RPMI8226 (cell line): ENCODE data around the gene TAL1.
"Not testable (repeated sequence)": the region's sequence is repeated elsewhere in the genome, so short reads cannot be mapped to it uniquely, and the experiment has no call there.

Source experiments
- DNase-seq: peaks from one replicate; pipeline ENCODE4 v3.0.0-alpha.2; 2015

TAL1 gene

DNA sequence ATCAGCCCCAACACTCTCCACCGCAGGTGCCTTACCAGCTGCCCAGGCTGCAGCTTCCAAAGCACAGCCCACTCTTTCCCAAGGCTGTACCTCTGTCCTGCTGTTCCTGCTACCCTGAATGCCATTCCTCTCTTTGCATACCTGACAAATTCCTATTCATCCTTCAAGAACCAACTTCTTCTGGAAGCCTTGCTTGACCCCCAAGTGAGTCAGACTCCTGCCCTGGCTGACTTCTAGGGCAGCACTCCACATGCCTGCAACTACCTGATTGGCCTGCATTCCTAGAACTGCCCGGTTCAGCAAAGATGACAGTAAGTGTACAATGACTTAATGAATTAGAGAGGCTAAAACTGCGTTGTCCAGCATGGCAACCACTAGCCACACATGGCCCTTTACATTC is 21.4 kb downstream of the TAL1 start:
- no peak for DNase-seq

DNA sequence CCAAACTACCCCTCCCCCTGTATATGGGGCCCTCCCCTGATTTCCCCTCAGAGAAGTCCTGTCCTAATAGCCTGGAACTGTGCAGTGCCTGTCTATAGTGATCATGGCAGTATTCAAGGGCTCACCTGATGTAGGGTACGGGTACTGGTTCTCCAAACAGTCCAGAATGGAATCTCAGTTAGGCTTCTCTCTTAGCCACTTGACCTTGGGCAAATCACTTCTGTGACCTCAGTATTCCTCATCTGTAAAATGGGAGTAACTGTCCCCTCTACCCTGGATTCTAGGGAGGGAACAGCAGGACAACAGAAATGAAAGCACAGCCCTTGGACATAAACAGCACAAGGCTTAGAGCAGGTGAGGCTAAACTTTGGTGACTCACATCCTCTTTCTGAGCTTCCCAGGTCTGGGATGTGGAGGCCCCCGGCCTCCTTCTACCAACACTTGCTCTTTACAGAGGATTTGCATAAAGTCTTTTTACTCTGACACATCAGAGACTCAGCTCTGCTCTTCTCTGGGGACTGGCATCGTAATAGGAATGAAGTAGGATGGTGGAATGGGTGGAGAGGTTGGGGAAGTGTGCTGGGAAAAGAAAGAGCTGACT is 22.2 kb downstream of the TAL1 start:
- DNase-seq, result peak; percentile 28

DNA sequence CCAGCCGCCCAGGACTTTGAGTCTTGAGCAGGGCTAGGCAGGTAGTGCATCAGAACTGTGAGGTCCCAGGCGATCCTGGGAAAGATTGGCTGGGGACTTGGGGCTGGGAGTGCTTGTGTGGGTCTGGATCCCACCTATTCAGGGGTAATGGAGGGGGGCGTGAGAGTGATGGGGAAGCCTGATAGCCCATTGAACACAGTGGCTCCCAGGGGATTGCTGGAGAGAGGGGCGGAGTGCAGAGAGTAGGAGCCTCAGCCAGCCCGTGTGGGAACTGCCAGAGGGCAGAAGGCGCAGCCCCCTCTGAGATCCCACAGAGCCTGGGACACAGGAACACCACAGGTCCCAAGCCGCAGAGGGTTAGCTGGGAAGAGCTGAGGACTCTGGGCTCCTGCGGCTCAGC is 22.9 kb downstream of the TAL1 start:
- DNase-seq, result no peak

DNA sequence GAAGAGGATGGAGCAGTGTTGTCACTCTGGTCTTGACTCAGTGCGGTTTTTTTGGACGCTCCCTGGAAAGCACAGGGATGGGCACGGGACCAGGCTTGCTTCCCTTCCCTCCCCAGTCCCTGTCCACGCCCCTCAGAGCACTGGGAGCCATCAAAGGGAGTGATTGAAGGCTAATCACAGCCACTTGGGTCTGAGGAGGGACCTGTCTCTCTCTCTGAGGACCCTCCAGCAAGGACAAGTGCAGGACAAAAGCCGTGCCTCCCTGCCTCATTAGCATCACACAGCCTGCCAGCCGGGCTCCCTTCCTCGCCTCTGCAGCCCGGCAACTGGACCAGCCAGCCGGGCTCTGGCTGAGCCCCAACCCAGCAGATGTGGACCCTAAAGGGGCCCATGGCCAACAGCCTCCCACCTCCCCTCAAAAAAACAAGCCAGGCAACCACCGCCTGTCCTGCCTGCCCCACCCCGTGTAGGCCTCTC is 23.6 kb downstream of the TAL1 start:
- DNase-seq, result no peak

DNA sequence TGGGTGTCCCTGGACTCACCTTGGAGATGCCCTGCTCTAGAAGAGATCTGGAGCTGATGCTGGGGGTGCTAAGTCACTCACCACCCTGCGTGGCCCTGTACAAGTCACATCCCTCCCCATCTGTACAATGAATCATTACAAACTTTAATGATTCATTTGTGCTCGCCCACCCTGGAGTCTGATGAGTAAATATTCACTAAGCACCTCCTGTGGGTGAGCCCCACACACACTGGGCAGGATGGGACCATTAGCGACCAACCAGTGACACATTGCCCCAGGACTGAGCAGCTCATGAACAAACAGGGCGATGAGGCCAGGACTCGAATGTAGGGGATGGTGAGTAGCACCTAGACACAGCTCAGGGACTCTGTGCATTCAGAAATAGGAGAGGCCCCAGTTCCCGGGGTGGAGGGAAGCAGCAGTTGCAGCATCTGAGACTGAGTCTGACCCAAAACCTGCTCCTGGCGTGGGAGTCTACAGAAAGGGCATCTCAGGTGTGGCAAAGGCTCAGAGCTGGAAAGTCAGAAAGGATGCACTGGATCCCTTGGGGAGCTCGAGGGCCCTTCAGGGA is 24.1 kb downstream of the TAL1 start:
- no peak for DNase-seq

DNA sequence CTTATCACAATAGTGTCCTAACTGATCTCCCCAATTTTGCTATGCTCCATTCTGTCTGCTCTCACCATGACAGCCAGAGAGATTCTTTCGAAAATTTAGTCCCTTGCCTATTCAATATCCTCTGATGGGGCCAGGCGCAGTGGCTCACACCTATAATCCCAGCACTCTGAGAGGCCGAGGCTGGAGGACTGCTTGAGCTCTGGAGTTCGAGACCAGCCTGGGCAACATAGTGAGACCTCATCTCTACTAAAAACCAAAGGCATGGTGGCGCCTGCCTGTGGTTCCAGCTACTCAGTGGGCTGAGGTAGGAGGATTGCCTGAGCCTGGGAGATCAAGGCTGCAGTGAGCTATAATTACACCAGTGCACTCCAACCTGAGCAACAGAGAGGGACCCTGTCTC is 26.1 kb downstream of the TAL1 start:
- DNase-seq, result no peak

DNA sequence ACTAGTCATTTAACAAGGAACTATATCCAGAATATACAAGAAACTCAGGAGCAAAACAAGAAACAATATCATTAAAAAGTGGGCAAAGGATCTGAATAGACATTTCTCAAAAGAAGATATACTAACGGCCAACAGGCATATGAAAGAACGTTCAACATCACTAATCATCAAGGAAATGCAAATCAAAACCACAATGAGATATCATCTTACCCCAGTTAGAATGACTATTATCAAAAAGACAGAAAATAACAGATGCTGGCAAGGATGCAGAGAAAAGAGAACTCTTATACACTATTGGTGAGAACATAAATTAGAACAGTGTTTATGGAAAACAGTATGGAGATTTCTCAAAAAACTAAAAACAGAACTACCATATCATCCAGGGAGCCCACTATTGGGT is 28.5 kb downstream of the TAL1 start:
- DNase-seq, result not testable (repeated sequence)

DNA sequence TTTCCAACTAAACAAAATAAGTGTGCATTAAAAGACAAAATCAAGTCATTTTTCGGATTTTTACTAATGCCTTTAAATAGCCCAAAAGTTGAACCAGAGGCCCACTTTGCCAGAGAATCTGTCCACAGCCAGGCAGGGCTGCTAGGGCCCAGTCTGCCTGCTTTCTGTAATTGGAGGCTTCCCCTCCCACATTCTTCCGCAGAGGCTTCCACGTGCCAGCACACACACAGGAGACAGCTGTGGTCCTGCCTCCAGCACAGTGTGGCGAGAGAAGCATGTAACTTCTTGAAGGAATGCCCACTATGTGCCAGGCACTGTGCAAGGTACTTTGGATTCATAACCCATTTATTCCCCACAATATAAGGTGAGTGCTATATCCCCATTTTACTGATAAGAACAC is 30.8 kb downstream of the TAL1 start:
- DNase-seq, result no peak

DNA sequence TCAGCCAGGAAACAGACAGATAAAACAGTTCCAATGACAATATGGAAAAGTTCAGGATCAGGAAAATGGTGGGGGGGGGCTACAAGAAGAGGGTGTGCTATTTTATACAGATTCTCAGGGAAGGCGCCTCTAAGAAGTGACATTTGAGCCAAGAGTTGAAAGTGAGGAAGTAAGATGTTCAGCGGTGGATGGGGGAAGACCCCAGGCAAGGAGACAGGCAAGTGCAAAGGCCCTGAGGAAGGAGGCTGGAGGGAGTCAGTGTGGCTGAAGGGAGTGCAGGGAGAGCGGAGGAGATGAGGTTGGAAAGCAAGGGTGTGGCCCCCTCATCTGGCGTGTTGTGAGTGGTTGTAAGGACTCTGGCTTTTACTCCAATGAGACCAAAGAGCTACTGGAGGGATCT is 33.8 kb downstream of the TAL1 start:
- DNase-seq, result no peak

DNA sequence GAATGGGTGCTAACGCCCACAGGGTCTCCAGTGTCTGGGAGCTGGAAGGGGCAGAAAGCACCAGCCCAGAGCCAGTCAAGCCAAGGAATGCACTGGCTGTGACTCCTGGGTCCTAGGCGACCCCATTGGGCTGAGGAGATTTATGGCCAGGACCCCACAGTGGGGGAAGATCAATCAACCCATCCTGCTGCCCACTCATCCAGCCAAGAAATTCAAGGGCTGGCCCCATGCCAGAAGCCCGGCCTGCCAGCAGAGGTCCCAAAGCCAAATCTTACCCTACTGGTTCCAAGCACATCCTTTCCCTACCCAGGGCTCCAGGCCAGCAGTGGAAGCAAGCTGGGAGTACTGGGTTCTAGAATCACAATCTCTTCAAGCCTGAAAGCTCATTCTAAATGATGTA is 35.4 kb downstream of the TAL1 start:
- no peak for DNase-seq

DNA sequence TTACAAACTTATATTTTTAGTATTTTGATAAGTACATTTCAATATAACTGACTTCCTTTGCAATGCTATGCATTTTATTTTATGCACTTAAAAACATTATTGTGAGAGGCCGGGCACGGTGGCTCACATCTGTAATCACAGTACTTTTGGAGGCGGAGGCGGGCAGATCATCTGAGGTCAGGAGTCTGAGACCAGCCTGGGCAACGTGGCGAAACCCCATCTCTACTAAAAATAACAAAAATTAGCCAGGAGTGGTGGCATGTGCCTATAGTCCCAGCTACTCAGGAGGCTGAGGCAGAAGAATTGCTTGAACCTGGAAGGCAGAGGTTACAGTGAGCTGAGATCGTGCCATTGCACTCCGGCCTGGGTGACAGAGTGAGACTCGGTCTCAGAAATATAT is 36.0 kb downstream of the TAL1 start:
- DNase-seq, result not testable (repeated sequence)

DNA sequence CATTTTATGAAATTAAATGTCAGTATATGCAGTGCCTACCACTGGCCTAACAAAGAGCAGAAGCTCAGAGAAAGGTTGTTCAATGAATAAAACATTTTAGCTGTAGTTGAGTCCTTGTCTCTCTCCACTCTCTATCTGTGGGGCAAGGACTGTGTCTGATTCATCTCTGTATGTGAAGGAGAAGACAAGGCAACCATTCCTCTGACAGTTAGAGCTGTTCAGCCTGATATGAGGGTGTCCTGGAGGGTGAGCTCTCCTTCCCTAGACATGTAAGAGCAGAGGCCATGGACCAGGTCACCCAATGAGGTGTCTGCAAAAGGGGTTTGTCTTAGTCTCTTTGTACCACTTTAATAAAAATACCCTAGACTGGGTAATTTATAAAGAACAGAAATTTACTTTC is 37.7 kb downstream of the TAL1 start:
- no peak for DNase-seq

DNA sequence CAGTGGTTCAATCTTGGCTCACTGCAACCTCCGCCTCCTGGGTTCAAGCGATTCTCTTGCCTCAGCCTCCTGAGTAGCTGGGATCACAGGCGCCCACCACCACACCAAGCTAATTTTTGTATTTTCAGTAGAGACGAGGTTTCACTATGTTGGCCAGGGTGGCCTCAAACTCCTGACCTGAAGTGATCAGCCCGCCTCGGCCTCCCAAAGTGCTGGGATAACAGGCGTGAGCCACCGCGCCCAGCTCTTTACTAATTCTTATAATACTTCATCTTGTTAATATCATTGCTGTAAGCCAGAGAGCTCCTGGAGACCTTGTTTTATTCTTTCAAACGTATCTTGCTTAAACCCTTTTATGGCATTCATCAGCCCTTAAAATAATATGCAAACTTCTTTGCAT is 38.5 kb downstream of the TAL1 start:
- DNase-seq, result not testable (repeated sequence)

DNA sequence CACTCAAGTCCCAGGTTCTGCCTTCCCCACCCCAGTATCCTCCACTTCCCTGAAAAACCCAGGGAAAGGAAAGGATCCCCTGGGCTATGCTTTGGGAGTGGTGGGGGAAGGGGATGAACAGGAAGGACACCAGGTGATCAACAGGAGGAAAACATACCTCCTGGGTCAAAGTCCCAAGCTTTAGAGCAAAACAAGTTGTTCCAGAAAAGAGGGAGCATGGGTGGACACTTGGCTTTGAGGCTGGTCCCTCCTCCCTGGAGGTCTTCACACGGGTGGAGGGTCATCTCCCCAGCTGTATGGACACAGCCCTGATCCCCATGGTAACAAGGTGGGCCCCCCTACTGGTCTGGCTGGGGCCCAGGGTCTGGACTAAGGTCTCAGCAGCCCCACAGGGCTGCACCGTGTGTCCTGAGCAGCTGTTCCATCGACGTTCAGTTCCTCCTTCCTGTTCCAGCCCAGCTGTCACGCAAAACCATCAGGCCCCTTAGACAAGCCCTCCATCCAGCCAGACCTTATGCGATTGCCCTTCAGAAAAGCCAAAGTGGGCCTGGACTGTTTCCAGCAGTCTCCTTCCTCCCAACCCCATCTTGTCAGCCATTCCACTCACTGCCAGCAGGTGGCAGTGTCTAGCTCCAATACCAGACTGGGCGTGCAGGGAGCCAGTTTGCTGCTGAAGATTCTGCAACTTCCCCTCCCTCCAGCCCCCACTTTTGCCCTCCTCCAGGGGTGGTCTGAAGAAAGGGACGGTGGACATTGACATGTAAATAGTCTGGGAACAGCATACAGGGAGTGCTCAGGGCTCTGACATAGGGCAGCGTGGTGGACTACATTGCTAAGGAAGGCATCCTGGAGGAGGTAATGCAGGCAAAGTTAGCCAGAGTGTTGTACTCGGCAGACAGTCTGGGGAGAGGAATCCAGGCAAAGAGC is 39.3 kb downstream of the TAL1 start:
- peak; percentile 81 for DNase-seq

DNA sequence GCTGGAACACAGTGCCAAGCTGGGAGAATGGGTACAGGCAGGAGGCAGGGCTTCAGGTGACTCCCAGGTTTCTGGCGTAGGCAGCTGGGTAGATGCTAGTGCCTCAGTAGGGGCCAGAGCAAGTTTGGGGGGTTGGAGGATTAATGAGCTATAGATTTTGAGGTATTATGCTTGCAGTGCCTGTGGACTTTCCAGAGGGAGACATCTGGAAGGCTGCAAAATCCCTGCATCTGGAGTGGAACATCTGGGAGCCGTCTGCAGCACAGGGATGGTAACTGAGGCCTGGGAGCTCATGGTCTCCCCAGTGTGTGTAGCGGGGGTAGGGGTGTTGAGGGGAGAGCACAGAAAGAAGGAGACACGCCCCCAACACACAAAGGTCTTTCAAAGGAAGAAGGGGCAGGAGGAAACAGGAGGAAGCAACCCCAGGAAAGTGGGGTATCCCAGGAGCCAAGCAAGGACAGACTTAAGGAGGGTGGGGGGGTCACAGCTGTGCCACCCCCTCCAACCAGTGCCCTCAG is 40.0 kb downstream of the TAL1 start:
- DNase-seq, result no peak

DNA sequence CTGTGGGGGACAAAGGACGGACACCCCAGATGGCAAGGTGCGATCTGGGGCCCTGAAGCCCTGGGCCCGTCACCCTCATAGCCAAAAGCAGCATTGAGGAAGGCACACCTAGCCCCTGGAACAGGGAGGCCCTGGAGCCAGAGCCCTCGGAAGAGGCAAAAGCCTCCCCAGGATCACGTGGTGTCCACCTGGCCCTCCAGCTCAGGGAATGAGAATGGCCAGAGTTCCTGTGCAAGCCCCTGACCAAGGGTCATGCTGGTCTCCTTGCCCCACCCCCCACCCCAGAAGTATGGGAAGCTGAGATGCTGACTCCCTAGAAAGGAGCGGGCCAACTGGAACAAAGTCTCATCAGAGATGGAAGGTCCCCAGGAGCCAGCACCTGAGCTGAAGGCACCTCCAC is 41.2 kb downstream of the TAL1 start:
- DNase-seq, result no peak

DNA sequence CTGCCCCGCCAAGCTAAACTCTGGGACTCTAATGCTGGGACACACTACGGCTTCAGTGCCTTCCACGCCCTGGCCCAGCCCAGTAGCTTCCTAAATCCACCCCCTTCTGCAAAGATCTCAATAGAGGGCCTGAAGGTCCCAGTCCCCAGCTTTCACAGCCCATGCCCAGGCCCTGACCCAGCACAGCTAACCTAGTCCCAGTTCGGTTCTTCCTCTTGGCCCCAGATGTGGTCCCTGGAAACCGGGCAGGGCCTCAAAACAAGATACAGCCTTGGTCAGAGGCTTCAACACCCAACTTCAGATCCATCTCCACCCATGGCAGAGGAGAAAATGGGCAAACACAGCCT is 41.5 kb downstream of the TAL1 start:
- DNase-seq, result no peak

DNA sequence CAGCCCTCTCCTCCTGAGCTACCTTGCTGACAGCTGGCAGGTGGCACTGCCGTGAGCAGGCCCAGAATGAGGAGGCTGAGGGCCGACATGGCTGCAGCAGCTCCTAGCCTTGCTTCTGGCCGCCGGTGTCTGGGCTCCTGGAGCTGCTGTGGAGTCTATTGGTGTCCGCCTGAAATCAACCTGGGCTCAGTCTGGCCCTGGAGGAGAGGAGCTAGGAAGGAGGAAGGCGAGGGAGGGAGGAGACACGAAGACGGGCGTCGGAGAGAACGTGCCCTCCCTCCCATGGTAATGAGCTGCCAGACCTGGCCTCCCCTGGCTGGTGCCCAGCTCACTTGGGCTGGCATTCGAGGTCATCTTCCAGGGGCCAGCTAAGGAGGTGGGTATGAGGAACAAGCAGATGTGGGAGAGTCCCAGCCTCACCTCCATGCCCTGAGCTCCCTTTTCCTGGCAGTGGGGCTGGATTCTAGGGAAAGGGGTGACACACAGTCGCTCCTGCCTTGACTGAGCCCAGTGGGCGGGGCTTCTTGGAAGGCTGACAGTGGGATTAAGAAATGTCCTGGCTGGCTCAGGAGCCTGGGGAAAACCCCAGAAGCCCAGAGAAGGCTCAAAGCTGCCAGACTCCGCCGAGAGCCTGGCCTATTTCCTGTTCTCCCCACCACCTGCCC is 42.0 kb downstream of the TAL1 start, which contains the start of gene PDZK1IP1:
Gene PDZK1IP1, minus strand, starts transcription at position 193 of the 665 bp plus-strand sequence. Its CDS starts 104 bp downstream, at position 89.
- DNase-seq, result no peak

DNA sequence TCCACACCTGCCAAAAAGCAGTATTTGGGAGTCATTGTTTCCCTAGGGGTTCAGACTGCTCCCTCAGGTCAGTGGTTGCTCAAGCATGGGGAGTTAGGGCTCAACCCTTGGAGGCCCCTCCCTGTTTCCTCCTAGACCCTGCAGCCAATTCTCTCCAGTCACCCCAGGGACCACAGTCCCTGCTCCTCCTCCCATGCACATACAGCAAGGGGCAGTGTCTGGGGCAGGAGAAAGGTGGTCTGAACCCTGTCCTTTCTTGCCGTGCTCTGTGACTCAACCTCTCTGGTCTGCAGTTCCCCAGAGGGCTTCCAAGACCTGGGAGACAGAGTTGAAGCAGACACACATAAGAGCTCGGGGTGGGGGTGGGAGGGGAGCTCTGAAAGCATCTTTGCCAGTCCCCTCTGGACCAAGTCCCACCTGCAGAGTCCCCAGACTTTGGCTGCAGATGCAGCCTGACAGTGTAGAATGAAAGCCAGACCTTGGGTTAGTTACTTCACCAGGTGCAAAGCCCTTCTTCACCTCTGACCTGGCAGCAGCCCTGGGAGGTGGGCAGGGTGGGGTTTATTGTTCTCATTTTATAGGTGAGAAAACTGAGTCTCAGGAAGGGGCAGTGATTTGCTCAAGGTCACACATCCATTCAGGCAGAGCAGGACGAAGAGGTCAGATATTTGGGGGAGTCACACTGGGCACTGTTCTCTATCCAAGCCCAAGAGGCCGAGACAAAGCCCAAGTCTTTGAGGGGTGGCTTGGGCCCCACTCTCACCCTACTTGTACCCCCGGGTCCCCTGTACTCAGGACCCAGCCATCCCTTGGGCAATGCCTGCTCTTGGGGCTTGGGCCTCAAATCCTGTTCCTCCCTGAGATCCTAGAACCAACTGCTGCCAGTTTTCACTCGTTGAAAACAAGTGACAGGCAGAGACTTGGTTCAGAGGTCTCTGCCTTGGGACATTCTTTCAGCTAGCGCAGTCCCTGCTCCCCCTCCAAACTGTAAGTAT is 42.9 kb downstream of the TAL1 start:
- DNase-seq, result peak; percentile 13

DNA sequence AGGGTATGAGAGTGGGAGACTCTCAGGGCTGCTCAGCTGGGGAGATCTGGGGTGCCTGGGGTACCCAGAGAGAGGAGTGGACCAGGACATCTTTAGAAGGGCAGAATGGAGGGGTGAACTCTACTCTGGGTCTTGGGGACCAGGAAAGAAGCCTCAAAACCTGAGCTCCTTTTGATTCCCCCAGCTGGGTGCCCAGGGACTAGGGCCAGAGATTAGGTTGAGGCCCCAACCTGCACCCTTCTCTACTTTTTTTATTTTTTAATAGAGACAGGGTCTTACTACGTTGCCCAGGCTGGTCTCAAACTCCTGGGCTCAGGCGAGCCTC is 44.1 kb downstream of the TAL1 start:
- DNase-seq, result no peak

DNA sequence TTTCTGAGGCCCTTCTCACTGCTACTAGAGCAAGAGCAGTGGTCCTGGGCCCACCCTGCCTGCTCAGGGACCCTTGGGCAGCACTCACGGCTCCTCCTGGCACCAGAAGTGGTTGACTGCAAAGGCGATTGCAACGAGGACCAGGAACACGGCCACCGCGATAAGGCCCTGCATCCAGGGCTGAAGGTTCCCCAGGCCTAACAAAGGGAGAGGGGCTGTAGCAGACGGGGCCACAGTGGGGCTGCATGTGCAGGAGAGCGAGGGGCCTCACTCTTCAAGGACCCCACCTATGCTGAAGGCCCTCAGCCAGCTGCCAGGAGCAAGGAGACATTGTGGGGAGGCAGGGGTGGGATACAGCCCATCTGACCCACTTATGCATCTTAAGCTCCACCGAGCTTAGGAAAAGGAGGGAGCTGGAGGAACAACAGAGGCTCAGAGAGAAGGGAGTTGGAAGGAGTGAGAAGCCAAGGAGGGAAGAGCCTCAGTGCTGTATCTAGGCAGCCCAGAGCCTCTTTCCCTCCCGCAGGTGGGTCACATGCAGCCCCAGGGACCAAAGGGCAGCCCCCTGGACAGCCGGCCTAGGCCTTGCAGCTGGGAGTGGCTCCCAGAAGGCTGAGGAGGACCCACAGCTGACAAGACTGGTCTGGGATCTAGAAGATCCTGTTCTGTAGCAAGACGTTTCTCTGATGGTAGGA is 44.6 kb downstream of the TAL1 start:
- DNase-seq, result no peak
